HG03045 (cell line): ENCODE data around the gene PAX9.

Experiments used
- ATAC-seq: cut with Tn5 transposase; IDR thresholded peaks from one replicate; pipeline ENCODE4 v1.9.1; 2021; ENCODE audit warnings: mild to moderate bottlenecking, moderate library complexity; ENCODE audit not compliant: unreplicated experiment

The PAX9 gene

DNA sequence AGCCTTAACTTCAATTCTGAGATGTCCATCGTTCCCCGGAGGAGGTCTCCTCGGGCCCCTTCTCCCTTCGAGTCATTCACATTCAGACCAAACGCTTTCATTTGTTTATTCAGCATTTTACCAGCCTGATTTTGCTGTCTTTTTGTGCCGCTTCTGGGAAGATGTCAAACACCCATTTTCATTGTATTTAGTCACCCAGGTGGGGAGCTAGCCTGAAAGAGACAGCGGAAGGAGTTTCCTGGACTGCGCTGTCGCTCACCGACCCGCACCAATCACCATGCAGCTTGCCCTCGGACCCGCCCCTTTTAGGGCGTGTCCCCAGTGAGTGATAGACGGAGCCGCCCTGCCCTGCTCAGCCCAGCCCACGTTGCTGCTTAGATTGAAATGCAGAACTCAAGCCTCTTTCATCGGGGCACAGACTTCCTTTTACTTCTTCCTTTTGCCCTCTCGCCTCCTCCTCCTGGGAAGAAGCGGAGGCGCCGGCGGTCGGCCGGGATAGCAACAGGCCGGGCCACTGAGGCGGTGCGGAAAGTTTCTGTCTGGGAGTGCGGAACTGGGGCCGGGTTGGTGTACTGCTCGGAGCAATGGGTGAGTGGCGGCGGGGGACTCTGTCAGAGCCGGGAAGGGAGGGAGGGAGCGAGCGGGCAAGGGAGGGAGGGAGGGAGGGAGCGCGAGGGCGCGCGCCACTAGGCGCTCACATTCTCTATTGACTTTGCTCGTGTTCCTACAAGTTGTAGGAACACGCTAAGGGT is at the start of gene PAX9:
TSS of gene PAX9 (plus strand) at position 355 of the 752 bp plus-strand sequence. CDS start at position 585, 230 bp downstream.
- no peak for ATAC-seq

- ATAC-seq = no peak
Measured at GRCh38 chr14:36617824-36618223, 43.8 kb upstream of the PAX9 start.

- ATAC-seq = no peak
Measured at GRCh38 chr14:36618641-36619040, 43.0 kb upstream of the PAX9 start.

DNA sequence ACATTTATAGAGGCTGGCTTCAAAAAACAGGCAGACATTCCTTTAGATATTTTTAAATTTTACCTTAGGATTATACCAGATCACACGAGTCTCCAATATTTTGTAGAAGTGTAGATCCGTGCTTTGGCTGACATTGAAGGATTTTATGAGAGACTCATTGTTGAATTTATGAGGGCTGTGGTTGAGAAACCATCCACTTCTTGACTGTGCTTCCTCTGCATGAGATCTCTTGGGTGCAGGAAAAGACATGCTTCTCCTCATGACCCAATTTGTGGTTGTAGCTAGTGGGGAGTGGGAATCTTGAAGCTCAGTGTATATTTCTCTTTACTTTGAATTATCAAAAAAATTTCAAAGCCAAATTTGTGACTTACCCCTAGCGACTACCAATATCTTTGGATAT is 42.5 kb upstream of the PAX9 start:
- no peak for ATAC-seq

GRCh38 chr14:36619853-36620252 is 41.8 kb upstream of the PAX9 start:
- ATAC-seq = no peak

GRCh38 chr14:36625014-36625413 is 36.6 kb upstream of the PAX9 start:
- ATAC-seq = no peak

DNA sequence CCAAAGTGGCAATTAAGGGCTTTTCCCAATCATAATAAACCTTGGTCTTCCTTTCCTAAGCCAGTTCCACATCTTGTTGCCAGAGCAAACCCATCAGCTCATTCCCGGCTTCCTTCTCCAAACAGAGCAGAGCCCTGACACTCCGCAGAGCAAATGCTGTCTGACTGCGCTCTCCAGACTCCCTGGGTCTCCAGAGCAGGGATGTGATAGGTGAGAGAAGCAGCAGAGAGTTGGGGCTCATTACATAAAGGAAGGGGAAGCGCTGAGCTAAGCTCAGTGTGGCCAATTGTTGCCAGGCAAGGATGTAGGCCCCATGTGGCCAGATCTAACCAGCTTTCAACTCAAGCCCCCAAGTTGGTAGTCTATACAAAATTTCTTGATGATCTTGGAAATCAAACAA is 36.2 kb upstream of the PAX9 start:
- ATAC-seq = no peak

DNA sequence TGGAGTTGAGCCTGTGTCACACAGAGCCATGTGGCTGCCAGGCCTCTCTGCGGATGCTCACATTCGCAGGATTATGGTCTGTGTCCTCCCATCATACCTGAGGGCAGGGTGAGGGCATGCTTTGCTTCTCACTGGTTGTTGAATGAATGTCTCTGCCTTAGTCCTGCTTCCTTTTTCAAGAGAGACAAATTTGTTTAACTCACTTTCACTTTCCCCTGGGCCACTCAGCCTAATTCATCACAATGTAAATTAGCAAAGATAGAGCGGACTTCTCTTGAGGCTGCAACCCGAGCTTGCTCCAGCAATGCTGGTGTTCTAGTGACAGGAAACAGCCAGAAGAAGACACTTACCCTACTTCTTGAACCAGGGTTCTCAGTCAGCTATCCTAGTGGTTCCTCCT is 35.5 kb upstream of the PAX9 start:
- no peak for ATAC-seq

GRCh38 chr14:36627981-36628380 is 33.7 kb upstream of the PAX9 start:
- ATAC-seq = no peak

- no peak for ATAC-seq
Measured at GRCh38 chr14:36633580-36633979, 28.1 kb upstream of the PAX9 start.

DNA sequence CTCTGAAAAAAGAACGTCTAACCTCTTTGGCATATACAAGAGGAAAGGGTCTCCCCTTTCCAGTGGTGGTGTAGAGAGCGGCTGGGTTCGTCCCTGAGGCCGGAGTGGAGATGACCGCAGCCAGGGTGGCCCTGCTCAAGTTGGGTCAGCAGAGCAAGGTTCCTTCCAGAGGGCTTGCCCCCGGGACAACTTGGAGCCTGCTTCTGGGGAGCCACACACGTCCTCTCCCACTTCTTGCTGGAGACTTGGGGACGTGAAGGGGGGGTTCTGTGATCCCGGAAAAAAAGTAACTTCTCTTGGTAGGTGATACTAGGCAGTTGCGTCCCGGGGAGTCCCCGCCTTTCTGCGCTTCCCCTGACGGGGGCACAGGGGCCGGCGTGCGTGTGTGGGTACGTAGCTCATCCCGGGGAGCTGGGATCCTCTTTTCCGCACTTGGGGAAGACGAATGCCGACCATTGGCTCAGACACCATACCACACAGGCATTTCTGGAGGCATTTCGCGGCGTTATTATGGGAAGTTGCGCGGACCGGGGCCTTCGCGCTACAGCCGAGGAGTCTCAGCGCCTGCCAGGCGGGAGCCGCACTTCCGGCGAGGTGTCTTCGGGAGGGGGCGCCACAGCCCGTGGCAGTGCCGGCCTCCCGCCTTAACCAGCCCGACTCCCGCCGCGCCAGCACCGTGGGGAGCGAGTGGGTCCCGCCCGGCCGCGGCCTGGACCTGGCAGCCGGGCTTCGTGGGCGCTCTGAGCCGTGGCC is 14.8 kb upstream of the PAX9 start:
- ATAC-seq = no peak

DNA sequence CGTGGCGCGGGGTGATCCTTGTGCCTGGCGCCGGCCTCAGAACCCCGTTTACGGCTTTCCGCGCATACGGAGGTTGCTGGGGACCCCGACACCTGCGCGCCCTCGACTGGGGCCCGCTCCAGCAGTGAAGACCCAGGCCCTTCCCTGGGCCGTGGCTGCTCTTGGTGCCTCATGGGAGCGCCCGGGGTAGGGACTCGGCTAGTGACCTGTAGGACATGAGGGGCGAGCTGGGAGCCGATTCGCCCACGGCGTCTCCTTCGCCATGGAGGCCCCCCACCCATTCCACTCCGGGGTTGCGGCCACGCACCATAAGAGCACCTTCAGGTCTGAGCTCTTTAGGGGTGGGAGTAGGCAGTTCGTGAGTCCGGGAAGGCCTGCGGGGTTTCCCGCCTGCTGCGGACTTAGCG is 14.2 kb upstream of the PAX9 start:
- no peak for ATAC-seq

GRCh38 chr14:36647824-36648753 is 13.6 kb upstream of the PAX9 start:
- no peak for ATAC-seq

DNA sequence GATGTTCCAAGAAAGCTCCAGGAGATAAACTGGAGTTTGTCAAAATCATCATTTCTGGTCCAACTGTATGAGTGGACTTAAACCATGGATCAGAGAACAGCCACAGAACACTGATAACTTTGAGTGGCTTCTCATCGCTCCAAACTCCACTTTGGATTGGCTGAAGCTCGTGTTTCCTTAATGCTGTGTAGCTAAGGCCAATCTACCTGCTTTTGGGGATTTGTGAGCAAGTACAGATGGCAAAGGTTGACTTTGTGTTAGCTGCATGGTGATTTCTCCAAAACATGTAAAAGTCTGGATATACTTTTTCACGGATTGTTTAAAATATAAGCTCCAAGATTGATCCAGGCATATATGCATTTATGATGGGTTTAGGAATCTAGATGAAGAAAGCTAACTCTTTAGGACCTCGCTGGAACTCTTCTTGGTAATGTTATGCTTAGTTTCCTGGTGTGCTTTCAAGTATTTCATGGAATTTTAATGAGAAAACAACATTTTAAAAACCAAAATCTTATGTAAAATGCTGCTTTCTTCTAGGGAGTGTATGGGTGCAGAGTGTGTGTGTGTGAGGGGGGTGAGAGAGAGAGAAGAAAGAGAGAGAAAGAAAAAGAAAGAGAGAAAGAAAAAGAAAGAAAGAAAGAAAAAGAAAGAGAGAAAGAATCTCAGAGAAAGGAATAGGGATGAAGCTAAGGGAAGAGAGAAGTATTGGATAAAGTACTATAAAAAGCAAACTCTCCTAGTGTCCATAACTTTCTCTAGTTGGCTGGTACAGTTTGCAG is 11.6 kb upstream of the PAX9 start:
- ATAC-seq = no peak

DNA sequence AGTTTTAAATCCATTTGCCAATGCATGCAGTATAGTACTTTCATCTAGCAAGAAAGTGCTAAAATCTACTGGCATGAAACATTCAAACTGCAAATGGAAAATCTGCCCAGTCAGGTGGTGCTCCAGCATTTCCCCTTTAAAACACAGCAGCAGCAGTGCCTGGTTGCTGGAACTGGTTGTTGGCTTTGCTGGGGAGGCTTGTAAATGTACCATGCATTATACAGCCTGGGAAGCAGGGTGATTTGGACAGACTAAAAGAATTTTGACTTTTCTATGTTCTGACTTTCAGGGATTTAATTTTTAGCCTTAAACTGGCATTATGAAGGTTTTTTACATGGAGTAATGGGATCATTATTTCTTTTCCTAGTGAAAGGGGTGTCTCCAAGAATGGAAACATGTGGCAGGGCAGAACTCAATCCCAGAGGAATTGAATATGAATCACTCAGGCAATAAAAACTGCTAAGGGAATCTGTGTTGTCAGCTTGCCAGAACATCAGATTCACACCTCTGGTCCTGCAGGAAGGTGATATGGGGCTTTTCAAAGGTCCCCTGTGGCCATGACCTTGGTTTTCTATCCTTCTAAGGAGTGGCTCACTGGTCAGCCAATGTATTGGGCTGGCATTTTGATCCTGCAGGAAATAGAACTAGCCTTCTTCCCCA is 9.0 kb upstream of the PAX9 start:
- no peak for ATAC-seq

DNA sequence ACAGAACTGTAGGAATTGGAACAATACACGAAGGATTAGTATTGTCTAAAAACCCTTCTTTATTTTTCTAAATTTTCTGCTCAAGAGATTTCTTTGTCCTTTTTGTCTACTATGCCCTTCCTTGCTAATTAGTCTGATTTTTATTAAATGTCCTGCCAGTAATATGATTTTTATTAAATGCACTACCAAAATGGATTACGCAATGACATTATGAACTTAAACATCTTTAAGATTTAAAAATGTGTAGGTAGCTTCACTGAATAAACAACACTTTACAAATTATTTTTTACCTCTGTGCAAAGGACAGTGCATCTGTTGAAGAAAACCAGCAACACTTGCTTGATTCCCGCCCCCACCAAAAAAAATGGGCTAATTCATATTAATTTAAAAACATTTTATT is 8.2 kb upstream of the PAX9 start:
- ATAC-seq = no peak

GRCh38 chr14:36653962-36654793 is 7.5 kb upstream of the PAX9 start:
- ATAC-seq = no peak

DNA sequence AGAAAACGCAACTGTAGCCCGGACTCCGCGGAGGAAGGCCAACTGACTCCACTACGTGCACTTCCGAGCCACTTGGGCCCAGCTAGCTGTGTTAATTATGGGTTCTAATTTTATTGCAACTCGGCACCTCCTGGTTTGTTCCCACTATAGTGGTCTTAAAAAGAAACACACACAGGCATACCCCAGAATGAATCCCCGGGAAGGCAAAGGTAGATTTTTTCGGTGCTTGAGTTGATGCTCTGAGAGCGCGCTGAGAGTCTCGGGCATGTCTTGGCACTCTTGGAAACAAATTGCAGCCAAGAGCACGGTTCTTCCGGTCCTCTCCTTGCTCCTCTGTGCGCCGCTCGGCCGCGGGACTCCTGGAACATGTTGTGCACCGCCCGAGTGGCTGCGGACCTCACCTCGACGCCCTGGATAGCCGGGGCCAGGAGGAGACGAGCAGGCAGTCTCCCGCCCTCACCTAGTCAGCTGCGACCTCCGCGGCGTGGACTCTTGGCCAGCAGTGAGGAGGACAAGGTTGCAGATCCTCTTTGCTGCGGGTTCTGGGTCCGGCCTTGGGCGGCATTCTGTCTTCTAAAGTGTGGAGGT is 6.8 kb upstream of the PAX9 start:
- no peak for ATAC-seq

DNA sequence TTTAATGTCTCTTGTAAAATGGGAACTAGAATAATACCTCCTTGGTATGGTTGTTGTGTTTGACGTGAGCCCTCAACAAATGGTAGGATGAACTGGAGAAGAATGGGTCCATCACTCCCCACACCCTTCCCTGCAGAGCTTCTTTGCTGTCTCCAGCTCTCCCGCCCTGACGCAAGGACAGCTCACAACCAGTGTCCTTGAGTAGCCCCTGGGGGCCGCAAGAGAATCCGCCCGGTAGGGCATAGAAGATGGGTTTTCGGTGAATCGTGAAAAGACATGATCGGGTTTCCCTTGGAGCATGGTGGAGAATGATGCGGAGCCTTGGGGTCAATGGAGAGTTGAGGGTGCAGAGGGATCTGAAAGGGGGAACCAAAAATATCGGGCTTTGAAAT is 6.1 kb upstream of the PAX9 start:
- no peak for ATAC-seq
